ENCODE measurements around the gene NPIPB4. TPM values are rescaled to one million over a fixed set of nuclear protein-coding genes. Genes with fewer than 3 reads are reported as not detected.
"Not testable (repeated sequence)": the region's sequence is repeated elsewhere in the genome, so short reads cannot be mapped to it uniquely, and the experiment has no call there.

Gene NPIPB4
- total RNA-seq, 2 experiments from 2014 or later: 185 to 206 TPM

GRCh38 chr16:21829929-21830328 lies 27.6 kb downstream of the NPIPB4 start:
- H3K36me3 Mint-ChIP-seq (ENCODE audit: low read depth); H3K9me3 ChIP-seq (ENCODE audit: control insufficient read depth in 1 of 2, insufficient read depth in 1 of 2, low read length in 2 of 2); H3K4me1 Mint-ChIP-seq (ENCODE audit: low read depth); H3K27ac ChIP-seq (ENCODE audit: low read depth in 1 of 2, low read length in 2 of 2); H3K4me1 ChIP-seq (ENCODE audit: insufficient read depth, low read length); H3K27me3 Mint-ChIP-seq; H3K9me3 Mint-ChIP-seq; H3K27me3 ChIP-seq (ENCODE audit: control insufficient read depth in 1 of 2, insufficient read depth in 2 of 2, low read length in 2 of 2); CTCF ChIA-PET; H3K36me3 ChIP-seq (ENCODE audit: insufficient read depth, low read length); H3K27ac Mint-ChIP-seq; POLR2A ChIA-PET; H3K4me3 ChIP-seq (ENCODE audit: low read length); ATAC-seq (ENCODE audit: poor library complexity); H3K4me3 Mint-ChIP-seq; DNase-seq: not testable (repeated sequence)
- intact Hi-C loops (cut with DNase I, micrococcal nuclease): loop anchor here in 1 of 2 experiments (10.0 kb wide), 1 partner anchor 355 kb away; no protein-coding TSS in a partner anchor

GRCh38 chr16:21826067-21826706 lies 31.4 kb downstream of the NPIPB4 start:
- H3K9me3 ChIP-seq (ENCODE audit: control insufficient read depth in 1 of 2, insufficient read depth in 1 of 2, low read length in 2 of 2); H3K4me1 Mint-ChIP-seq (ENCODE audit: low read depth); H3K4me1 ChIP-seq (ENCODE audit: insufficient read depth, low read length); H3K36me3 ChIP-seq (ENCODE audit: insufficient read depth, low read length); H3K36me3 Mint-ChIP-seq (ENCODE audit: low read depth); H3K9me3 Mint-ChIP-seq; CTCF ChIA-PET; H3K27ac ChIP-seq (ENCODE audit: low read depth in 1 of 2, low read length in 2 of 2); H3K27me3 ChIP-seq (ENCODE audit: control insufficient read depth in 1 of 2, insufficient read depth in 2 of 2, low read length in 2 of 2); POLR2A ChIA-PET; H3K4me3 ChIP-seq (ENCODE audit: low read length); H3K27ac Mint-ChIP-seq; H3K4me3 Mint-ChIP-seq; H3K27me3 Mint-ChIP-seq; ATAC-seq (ENCODE audit: poor library complexity); DNase-seq: not testable (repeated sequence)
- intact Hi-C loops (cut with DNase I, micrococcal nuclease): loop anchor here in 1 of 2 experiments (10.0 kb wide), 1 partner anchor 359 kb away; no protein-coding TSS in a partner anchor

- POLR2A ChIA-PET; CTCF ChIA-PET; H3K9me3 ChIP-seq (ENCODE audit: control insufficient read depth in 1 of 2, insufficient read depth in 1 of 2, low read length in 2 of 2); H3K36me3 Mint-ChIP-seq (ENCODE audit: low read depth); H3K4me3 Mint-ChIP-seq; ATAC-seq (ENCODE audit: poor library complexity); H3K27ac Mint-ChIP-seq; H3K4me1 Mint-ChIP-seq (ENCODE audit: low read depth); H3K27ac ChIP-seq (ENCODE audit: low read depth in 1 of 2, low read length in 2 of 2); H3K4me1 ChIP-seq (ENCODE audit: insufficient read depth, low read length); H3K36me3 ChIP-seq (ENCODE audit: insufficient read depth, low read length); H3K4me3 ChIP-seq (ENCODE audit: low read length); H3K9me3 Mint-ChIP-seq; DNase-seq; H3K27me3 ChIP-seq (ENCODE audit: control insufficient read depth in 1 of 2, insufficient read depth in 2 of 2, low read length in 2 of 2); H3K27me3 Mint-ChIP-seq: not testable (repeated sequence)
- intact Hi-C loops (cut with DNase I, micrococcal nuclease): loop anchor here in 1 of 2 experiments (10.0 kb wide), 1 partner anchor 359 kb away; no protein-coding TSS in a partner anchor
Observed at GRCh38 chr16:21825526-21825925, 32.0 kb downstream of the NPIPB4 start.

GRCh38 chr16:21823258-21823657 lies 34.3 kb downstream of the NPIPB4 start:
- intact Hi-C loops (cut with DNase I, micrococcal nuclease): loop anchor here (5.0 to 10.0 kb wide), 2 partner anchors 129 to 362 kb away; partner anchors contain the start of gene UQCRC2 (in 1 of the 2)
- H3K27ac ChIP-seq (ENCODE audit: low read depth in 1 of 2, low read length in 2 of 2); DNase-seq; ATAC-seq (ENCODE audit: poor library complexity); H3K9me3 Mint-ChIP-seq; H3K27me3 Mint-ChIP-seq; H3K27me3 ChIP-seq (ENCODE audit: control insufficient read depth in 1 of 2, insufficient read depth in 2 of 2, low read length in 2 of 2); H3K4me3 ChIP-seq (ENCODE audit: low read length); POLR2A ChIA-PET; H3K4me3 Mint-ChIP-seq; H3K9me3 ChIP-seq (ENCODE audit: control insufficient read depth in 1 of 2, insufficient read depth in 1 of 2, low read length in 2 of 2); H3K36me3 ChIP-seq (ENCODE audit: insufficient read depth, low read length); CTCF ChIA-PET; H3K27ac Mint-ChIP-seq: not testable (repeated sequence)
- peaks cover 22% of the 10 kb centered on the region for H3K4me1 Mint-ChIP-seq (ENCODE audit: low read depth)
- H3K36me3 Mint-ChIP-seq (ENCODE audit: low read depth): peaks cover 18% of the 10 kb centered on the region
- H3K4me1 ChIP-seq (ENCODE audit: insufficient read depth, low read length): peaks cover 15% of the 10 kb centered on the region

- peak overlapping the region; percentile 97 for H3K27ac Mint-ChIP-seq
Observed at GRCh38 chr16:21820908-21821465, 36.6 kb downstream of the NPIPB4 start.

GRCh38 chr16:21820028-21820907 lies 37.3 kb downstream of the NPIPB4 start:
- Histone ChIP-seq H3K4me3 (ENCODE audit: low read length) (peak overlapping the region; percentile 70), H3K27ac (ENCODE audit: low read depth in 1 of 2, low read length in 2 of 2) (peak overlapping the region; percentile 90), H3K4me1 (ENCODE audit: insufficient read depth, low read length) (peaks cover 15% of the 10 kb centered on the region)
- Mint-ChIP-seq H3K4me1 (ENCODE audit: low read depth) (peaks cover 26% of the 10 kb centered on the region), H3K27ac (peak overlapping the region; percentile 97), H3K36me3 (ENCODE audit: low read depth) (peaks cover 28% of the 10 kb centered on the region), H3K4me3 (peak overlapping the region; percentile 92)
- CTCF ChIA-PET; H3K27me3 ChIP-seq (ENCODE audit: control insufficient read depth in 1 of 2, insufficient read depth in 2 of 2, low read length in 2 of 2); H3K27me3 Mint-ChIP-seq; H3K36me3 ChIP-seq (ENCODE audit: insufficient read depth, low read length); H3K9me3 ChIP-seq (ENCODE audit: control insufficient read depth in 1 of 2, insufficient read depth in 1 of 2, low read length in 2 of 2); H3K9me3 Mint-ChIP-seq: not testable (repeated sequence)
- intact Hi-C loops (cut with DNase I, micrococcal nuclease): loop anchor here (5.0 to 10.0 kb wide), 2 partner anchors 132 to 365 kb away; partner anchors contain the start of gene UQCRC2 (in 1 of the 2)
- POLR2A ChIA-PET: interaction anchor here (0.9 to 3.0 kb wide), 2 partner anchors 133 to 370 kb away, joined by 4 to 18 read pairs; partner anchors contain the start of gene UQCRC2
- DNase-seq: peak; percentile 48 to 84 (median 64)
- ATAC-seq (ENCODE audit: poor library complexity): peak; percentile 81

More at GRCh38 chr16:21820908-21821465, 36.6 kb downstream of the NPIPB4 start:
- H3K27me3 ChIP-seq (ENCODE audit: control insufficient read depth in 1 of 2, insufficient read depth in 2 of 2, low read length in 2 of 2); H3K9me3 Mint-ChIP-seq; H3K27me3 Mint-ChIP-seq; H3K36me3 ChIP-seq (ENCODE audit: insufficient read depth, low read length); H3K9me3 ChIP-seq (ENCODE audit: control insufficient read depth in 1 of 2, insufficient read depth in 1 of 2, low read length in 2 of 2); CTCF ChIA-PET; DNase-seq; ATAC-seq (ENCODE audit: poor library complexity): not testable (repeated sequence)
- peak overlapping the region; percentile 90 for H3K27ac ChIP-seq (ENCODE audit: low read depth in 1 of 2, low read length in 2 of 2)
- Mint-ChIP-seq H3K4me3 (peak overlapping the region; percentile 92), H3K4me1 (ENCODE audit: low read depth) (peaks cover 26% of the 10 kb centered on the region), H3K36me3 (ENCODE audit: low read depth) (peaks cover 28% of the 10 kb centered on the region)
- H3K4me3 ChIP-seq (ENCODE audit: low read length): peak overlapping the region; percentile 70
- POLR2A ChIA-PET: interaction anchor here (3.0 kb wide), 1 partner anchor 132 kb away, joined by 18 read pairs; the partner anchor contains the start of gene UQCRC2
- H3K4me1 ChIP-seq (ENCODE audit: insufficient read depth, low read length): peaks cover 15% of the 10 kb centered on the region
- intact Hi-C loops (cut with DNase I, micrococcal nuclease): loop anchor here (5.0 to 10.0 kb wide), 2 partner anchors 131 to 364 kb away; partner anchors contain the start of gene UQCRC2 (in 1 of the 2)
